Heart left ventricle (tissue), 13 donors: ENCODE results near the gene HGF.

Source experiments
- CTCF ChIP-seq, 12 donors: fragments of 200-600 bp; sonication (generic) in 4 of 12; IDR thresholded peaks; one replicate each; pipeline versions ENCODE4 v1.5.0 to v1.8.0; 2018 to 2022; ENCODE audit warnings: antibody characterized with exemption in 12 of 12, mild to moderate bottlenecking in 5 of 12
- POLR2A ChIP-seq, 2 donors: fragments of 450-650 bp; IDR thresholded peaks; one replicate each; pipeline ENCODE4 v1.6.1; 2017; ENCODE audit warnings: antibody characterized with exemption in 2 of 2, mild to moderate bottlenecking in 2 of 2, moderate library complexity in 2 of 2
- donor health status: ischemic (EF 13 %, LVEDD 7.1; RV severe dilation, severe dysfunction).
- donor health status: DM: no; HTN: yes; CAD: no.
- donor health status: DM: no; HTN: no; CAD: no.
- donor health status: ischemic (EF 25% LVEDD 6.9; RV normal size, moderate dysfunction).
- donor health status: ischemic (EF 25% LVEDD 5.7; RV mildly dilated, moderate dysfunction).
- donor health status: ischemic (EF 35%, LVEDD 5.7; RV mildly dilated, moderate dysfunction).
- donor health status: nonischemic (EF 11% LVEDD 7.7; RV severe dilation, severe dysfunction).
- donor health status: DM: yes; HTN: yes; CAD: no.
- donor health status: PGD.
- donor health status: ischemic (EF 29% LVEDD 5.4; RV normal size, mild dysfunction).
- donor health status: nonischemic (EF 23%, LVEDD 6.1; RV moderate dilation, normal function).

DNA sequence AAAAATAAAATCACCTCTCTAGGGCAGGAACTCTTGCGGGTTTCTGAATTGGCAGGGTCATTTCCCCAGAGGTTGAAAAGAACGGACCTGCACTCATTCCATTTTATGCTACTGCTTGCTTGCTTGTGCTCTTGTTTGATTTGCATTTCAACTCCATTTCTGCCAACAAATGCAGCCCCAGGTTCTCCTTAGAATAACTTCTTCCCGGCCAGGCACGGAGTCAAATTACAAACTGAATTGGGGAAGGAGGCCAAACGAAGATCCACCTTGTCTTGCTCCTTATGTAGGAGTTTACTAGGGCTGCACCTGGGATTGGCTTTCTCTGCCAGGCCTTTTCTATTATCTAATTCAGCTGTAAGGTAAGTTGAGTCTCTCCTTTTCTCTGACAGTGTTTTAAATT is 79.6 kb downstream of the HGF start:
- TF ChIP-seq CTCF (IDR thresholded peaks at IDR 0.05): no peak
- TF ChIP-seq POLR2A (IDR thresholded peaks at IDR 0.05): no peak
